Naive thymus-derived CD4-positive, alpha-beta T cell (primary cell): Measurements from ENCODE around the gene SLC16A8. TPM values are rescaled to one million over a fixed set of nuclear protein-coding genes. Genes with fewer than 3 reads are reported as not detected.

ENCODE experiments used
- ATAC-seq: fragments of 150-1000 bp; cut with Tn5 transposase; 2 replicates; pipeline ENCODE4 v1.10.0; 2021; ENCODE audit warnings: mild to moderate bottlenecking, moderate library complexity
- CTCF ChIA-PET: fragments of 350-600 bp; sonication (Branson Sonifier 250); formaldehyde crosslinking; loops from one replicate; lab custom pipeline; 2021; ENCODE audit warnings: antibody characterized with exemption; lab: Charles Lee
- POLR2A ChIA-PET: fragments of 350-600 bp; sonication (Branson Sonifier 250); formaldehyde crosslinking; loops from one replicate; lab custom pipeline; 2021; ENCODE audit warnings: antibody characterized with exemption, inconsistent platforms; lab: Charles Lee
- DNase-seq, 9 donors: peaks; one replicate each; pipeline versions ENCODE4 v3.0.0 to v3.0.0-alpha.2; 2020 to 2022; ENCODE audit warnings: mixed read lengths in 1 of 9
- H3K27ac ChIP-seq: one replicate; pipeline ENCODE4 v1.7.0; 2013; ENCODE audit warnings: mild to moderate bottlenecking, low read depth, low read length, moderate library complexity
- H3K27me3 ChIP-seq, 2 donors: one replicate each; pipeline ENCODE4 v1.7.0; 2013; ENCODE audit warnings: low read length in 2 of 2, mild to moderate bottlenecking in 2 of 2, moderate library complexity in 2 of 2; ENCODE audit not compliant: control insufficient read depth in 2 of 2, insufficient read depth in 2 of 2
- H3K36me3 ChIP-seq, 3 experiments: 1 replicate in 2 of 3; 2 replicates in 1 of 3; pipeline ENCODE4 v1.7.0; 2013; ENCODE audit warnings: low read length in 3 of 3, mild to moderate bottlenecking in 3 of 3, moderate library complexity in 1 of 3; ENCODE audit not compliant: insufficient read depth in 3 of 3, control insufficient read depth in 2 of 3
- H3K4me1 ChIP-seq, 2 donors: one replicate each; pipeline ENCODE4 v1.7.0; 2013; ENCODE audit warnings: low read length in 2 of 2, mild to moderate bottlenecking in 2 of 2, moderate library complexity in 1 of 2; ENCODE audit not compliant: control insufficient read depth in 2 of 2, insufficient read depth in 2 of 2
- H3K4me3 ChIP-seq: 2 replicates; pipeline ENCODE4 v1.7.0; 2013; ENCODE audit warnings: mild to moderate bottlenecking, low read length
- H3K9me3 ChIP-seq, 3 experiments: 1 replicate in 2 of 3; 2 replicates in 1 of 3; pipeline ENCODE4 v1.7.0; 2013; ENCODE audit warnings: low read length in 3 of 3; ENCODE audit not compliant: control insufficient read depth in 2 of 3
- H3K27ac Mint-ChIP-seq, 9 donors: one replicate each; pipeline ENCODE4 v1.8.0; 2020 to 2022; ENCODE audit warnings: mixed read lengths in 9 of 9, mild to moderate bottlenecking in 8 of 9, moderate library complexity in 5 of 9, inconsistent platforms in 2 of 9
- H3K27me3 Mint-ChIP-seq, 5 donors: one replicate each; pipeline ENCODE4 v1.8.0; 2021 to 2022; ENCODE audit warnings: mixed read lengths in 5 of 5, mild to moderate bottlenecking in 1 of 5
- H3K36me3 Mint-ChIP-seq, 5 donors: one replicate each; pipeline ENCODE4 v1.8.0; 2020 to 2022; ENCODE audit warnings: mixed read lengths in 5 of 5, mild to moderate bottlenecking in 3 of 5, inconsistent platforms in 1 of 5
- H3K4me1 Mint-ChIP-seq, 7 donors: one replicate each; pipeline ENCODE4 v1.8.0; 2020 to 2022; ENCODE audit warnings: mixed read lengths in 7 of 7, mild to moderate bottlenecking in 3 of 7, inconsistent platforms in 1 of 7
- H3K4me3 Mint-ChIP-seq, 10 donors: one replicate each; pipeline ENCODE4 v1.8.0; 2020 to 2022; ENCODE audit warnings: mild to moderate bottlenecking in 10 of 10, mixed read lengths in 10 of 10, moderate library complexity in 6 of 10, inconsistent platforms in 2 of 10
- H3K9me3 Mint-ChIP-seq, 11 donors: one replicate each; pipeline ENCODE4 v1.8.0; 2020 to 2022; ENCODE audit warnings: mixed read lengths in 11 of 11, mild to moderate bottlenecking in 4 of 11, inconsistent platforms in 1 of 11, moderate library complexity in 1 of 11
- intact Hi-C, 2 donors: fragments of 100-400 bp; cut with micrococcal nuclease; formaldehyde crosslinking; loops; one replicate each; pipeline ENCODE4 v1.15.1; 2023
- polyA plus RNA-seq, 2 donors: library from polyadenylated mRNA; unstranded; fragments of 300-500 nt; fragmentation: Illumina TruSeq; gene quantifications; one replicate each; pipeline ENCODE4 v1.2.3, GENCODE V29; 2021
- total RNA-seq, 6 experiments: library from RNA in 5 of 6; stranded (reverse) in 5 of 6; gene quantifications; 1 replicate in 5 of 6; 2 replicates in 1 of 6; pipeline ENCODE4 v1.2.3 and lab custom pipeline; 2021 to 2026

SLC16A8 gene
- total and polyA plus RNA-seq, 7 experiments from 2014 or later, result not detected

DNA sequence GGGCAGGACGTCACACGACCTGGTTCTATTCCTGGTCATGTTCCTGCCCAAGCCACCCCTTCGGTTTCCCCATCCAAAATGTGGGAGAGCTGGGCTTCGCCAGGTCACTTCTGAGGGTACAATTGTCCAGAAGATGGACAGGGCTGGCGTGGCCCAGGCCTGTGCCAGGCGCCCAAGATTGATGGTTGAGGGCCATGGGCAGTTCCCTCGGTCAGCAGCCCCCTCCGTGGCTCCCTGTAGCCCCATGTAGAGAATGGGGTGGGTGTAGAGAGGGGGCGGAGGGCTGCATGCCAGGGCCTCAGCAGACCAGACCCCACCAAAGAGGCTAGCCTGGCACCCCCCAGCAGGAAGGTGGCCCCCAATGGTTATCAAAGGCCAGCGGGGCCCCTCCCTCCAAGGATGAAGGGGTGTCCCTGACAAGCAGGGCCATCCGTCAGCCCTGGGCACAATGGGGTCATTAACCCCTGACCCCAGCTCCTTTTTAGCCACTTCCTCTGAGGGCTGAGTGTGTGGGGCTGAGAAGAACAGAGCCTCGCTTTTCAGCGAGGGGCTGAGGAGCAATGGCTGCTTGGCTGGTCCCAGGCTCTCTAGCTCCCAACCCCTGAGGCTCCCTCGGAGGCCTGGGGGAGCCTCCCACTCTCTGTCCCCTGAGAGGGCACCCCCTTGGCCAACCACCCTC is 37.8 kb downstream of the SLC16A8 start:
- H3K27ac Mint-ChIP-seq, result no peak overlapping the region
- DNase-seq (no peak), ATAC-seq (no peak)
- Histone ChIP-seq H3K36me3 (no peaks in the 10 kb centered on the region), H3K27ac (no peak overlapping the region), H3K4me1 (no peaks in the 10 kb centered on the region), H3K4me3 (no peak overlapping the region), H3K9me3 (no peaks in the 10 kb centered on the region), H3K27me3 (no peaks in the 10 kb centered on the region)
- intact Hi-C loops, result no loop called here
- H3K4me1 Mint-ChIP-seq, result peaks cover 0 to 4% (median 0%) of the 10 kb centered on the region in 7 donors
- CTCF ChIA-PET, result no interaction called here
- peaks cover 0 to 16% (median 8%) of the 10 kb centered on the region in 5 donors for H3K27me3 Mint-ChIP-seq
- POLR2A ChIA-PET, result no interaction called here
- no peak overlapping the region for H3K4me3 Mint-ChIP-seq
- no peaks in the 10 kb centered on the region for H3K9me3 Mint-ChIP-seq
- no peaks in the 10 kb centered on the region for H3K36me3 Mint-ChIP-seq

GRCh38 chr22:38043151-38044039 is 40.6 kb downstream of the SLC16A8 start:
- CTCF ChIA-PET, result interaction anchor here (1.0 kb wide), 1 partner anchor 9 kb away, joined by 4 read pairs; no protein-coding TSS in a partner anchor
- ATAC-seq, result no peak

DNA sequence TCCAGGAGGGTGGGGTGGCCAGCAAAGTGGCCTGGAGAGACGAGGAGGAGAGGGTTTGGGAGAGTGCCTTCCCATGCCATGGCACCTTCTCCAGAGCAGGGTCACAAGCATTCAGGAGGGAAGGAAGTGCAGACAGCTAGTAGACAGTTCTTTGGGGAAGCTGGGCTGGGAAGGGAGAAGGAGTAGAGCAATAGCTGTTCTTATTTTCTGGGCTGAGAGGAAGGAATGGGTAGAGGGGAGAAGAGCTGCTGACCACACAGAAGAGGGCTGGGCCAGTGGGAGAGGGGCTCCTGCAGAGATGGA is 41.5 kb downstream of the SLC16A8 start:
- intact Hi-C loops, result no loop called here
- H3K9me3 ChIP-seq, result no peaks in the 10 kb centered on the region
- peaks cover 0 to 6% (median 0%) of the 10 kb centered on the region in 5 donors for H3K27me3 Mint-ChIP-seq
- H3K4me1 ChIP-seq, result no peaks in the 10 kb centered on the region
- H3K27me3 ChIP-seq, result no peaks in the 10 kb centered on the region
- CTCF ChIA-PET, result interaction anchor here (1.0 kb wide), 1 partner anchor 10 kb away, joined by 4 read pairs; no protein-coding TSS in a partner anchor
- POLR2A ChIA-PET, result no interaction called here
- ATAC-seq (no peak), DNase-seq (no peak)
- peaks cover 0 to 6% (median 0%) of the 10 kb centered on the region in 7 donors for H3K4me1 Mint-ChIP-seq
- no peaks in the 10 kb centered on the region for H3K9me3 Mint-ChIP-seq
- no peak overlapping the region for H3K27ac ChIP-seq
- H3K27ac Mint-ChIP-seq, result no peak overlapping the region
- no peak overlapping the region for H3K4me3 Mint-ChIP-seq
- H3K36me3 Mint-ChIP-seq, result no peaks in the 10 kb centered on the region
- H3K36me3 ChIP-seq, result no peaks in the 10 kb centered on the region
- no peak overlapping the region for H3K4me3 ChIP-seq

More at GRCh38 chr22:38043151-38044039, 40.6 kb downstream of the SLC16A8 start:
- Histone ChIP-seq H3K4me3 (no peak overlapping the region), H3K27me3 (no peaks in the 10 kb centered on the region), H3K27ac (no peak overlapping the region), H3K36me3 (no peaks in the 10 kb centered on the region), H3K9me3 (no peaks in the 10 kb centered on the region), H3K4me1 (no peaks in the 10 kb centered on the region)
- H3K27me3 Mint-ChIP-seq, result peaks cover 0 to 12% (median 0%) of the 10 kb centered on the region in 5 donors
- no peak for DNase-seq
- H3K9me3 Mint-ChIP-seq, result no peaks in the 10 kb centered on the region
- H3K4me3 Mint-ChIP-seq, result no peak overlapping the region
- no peak overlapping the region for H3K27ac Mint-ChIP-seq
- no peaks in the 10 kb centered on the region for H3K36me3 Mint-ChIP-seq
- intact Hi-C loops, result no loop called here
- peaks cover 0 to 6% (median 0%) of the 10 kb centered on the region in 7 donors for H3K4me1 Mint-ChIP-seq
- POLR2A ChIA-PET, result no interaction called here

- Mint-ChIP-seq H3K27me3 (peaks cover 0 to 4% (median 0%) of the 10 kb centered on the region in 5 donors), H3K36me3 (no peaks in the 10 kb centered on the region), H3K4me1 (peaks cover 0 to 6% (median 0%) of the 10 kb centered on the region in 7 donors), H3K9me3 (no peaks in the 10 kb centered on the region), H3K27ac (no peak overlapping the region), H3K4me3 (no peak overlapping the region)
- ChIA-PET POLR2A (no interaction called here), CTCF (no interaction called here)
- H3K27ac ChIP-seq, result no peak overlapping the region
- H3K4me1 ChIP-seq, result no peaks in the 10 kb centered on the region
- H3K4me3 ChIP-seq, result no peak overlapping the region
- intact Hi-C loops, result no loop called here
- H3K27me3 ChIP-seq, result no peaks in the 10 kb centered on the region
- no peaks in the 10 kb centered on the region for H3K36me3 ChIP-seq
- DNase-seq, result no peak
- ATAC-seq, result no peak
- H3K9me3 ChIP-seq, result no peaks in the 10 kb centered on the region
These were observed 42.1 kb downstream of the SLC16A8 start for GRCh38 chr22:38041760-38042487.

- Mint-ChIP-seq H3K27me3 (peaks cover 0 to 4% (median 0%) of the 10 kb centered on the region in 5 donors), H3K36me3 (no peaks in the 10 kb centered on the region), H3K4me3 (no peak overlapping the region), H3K27ac (no peak overlapping the region), H3K9me3 (no peaks in the 10 kb centered on the region), H3K4me1 (peaks cover 0 to 6% (median 0%) of the 10 kb centered on the region in 7 donors)
- intact Hi-C loops, result no loop called here
- ChIA-PET CTCF (no interaction called here), POLR2A (no interaction called here)
- Histone ChIP-seq H3K9me3 (no peaks in the 10 kb centered on the region), H3K27ac (no peak overlapping the region), H3K4me3 (no peak overlapping the region), H3K4me1 (no peaks in the 10 kb centered on the region), H3K36me3 (no peaks in the 10 kb centered on the region), H3K27me3 (no peaks in the 10 kb centered on the region)
- DNase-seq (no peak), ATAC-seq (no peak)
These were observed 42.8 kb downstream of the SLC16A8 start for GRCh38 chr22:38040953-38041759.
